HL-60 (cell line): Measurements from ENCODE around the gene PPP2R5C.

Experiments used
- DNase-seq, 2 experiments: peaks; one replicate each; pipeline ENCODE4 v3.0.0-alpha.2; 2010 to 2020; ENCODE audit warnings: low read depth in 1 of 2, low spot score in 1 of 2
- H3K27ac ChIP-seq: fragments of 250-450 bp; sonication (Bioruptor Pico); replicated peaks from 2 replicates; pipeline ENCODE4 v1.5.1; 2020; ENCODE audit warnings: mild to moderate bottlenecking, moderate library complexity
- H3K27me3 ChIP-seq: fragments of 250-450 bp; sonication (Bioruptor Pico); 2 replicates; pipeline ENCODE4 v1.5.1; 2021; ENCODE audit warnings: mild to moderate bottlenecking, moderate library complexity; ENCODE audit not compliant: insufficient read depth, poor library complexity, severe bottlenecking
- H3K4me3 ChIP-seq: replicated peaks from 2 replicates; pipeline ENCODE4 v1.5.1; 2011; ENCODE audit warnings: mild to moderate bottlenecking, control low read depth, low read length; ENCODE audit not compliant: insufficient read depth
- CTCF ChIP-seq: IDR thresholded peaks from one replicate; pipeline ENCODE4 v1.5.1; 2011; ENCODE audit warnings: low read length, control low read depth, inconsistent platforms; ENCODE audit not compliant: insufficient read depth
- GABPA ChIP-seq: IDR thresholded peaks from 2 replicates; pipeline ENCODE4 v1.6.1; 2012; ENCODE audit warnings: low read depth
- POLR2AphosphoS5 ChIP-seq: IDR thresholded peaks from 2 replicates; pipeline ENCODE4 v1.6.1; 2012; ENCODE audit warnings: low read depth
- REST ChIP-seq: IDR thresholded peaks from 2 replicates; pipeline ENCODE4 v1.6.1; 2012; ENCODE audit warnings: low read depth; ENCODE audit not compliant: insufficient replicate concordance
- SPI1 ChIP-seq: IDR thresholded peaks from 2 replicates; pipeline ENCODE4 v1.6.1; 2012; ENCODE audit warnings: low read depth, mild to moderate bottlenecking, borderline replicate concordance

The PPP2R5C gene

GRCh38 chr14:101908795-101909194, 147.3 kb downstream of the PPP2R5C start:
- TF ChIP-seq REST (no peak), GABPA (no peak), POLR2AphosphoS5 (no peak), CTCF (no peak), SPI1 (no peak)
- no peaks in the 10 kb centered on the region for H3K27me3 ChIP-seq
- H3K27ac ChIP-seq: no peak overlapping the region
- no peak overlapping the region for H3K4me3 ChIP-seq
- DNase-seq: no peak

GRCh38 chr14:101909371-101910096, 148.0 kb downstream of the PPP2R5C start:
- Histone ChIP-seq H3K27ac (no peak overlapping the region), H3K4me3 (no peak overlapping the region), H3K27me3 (no peaks in the 10 kb centered on the region)
- TF ChIP-seq POLR2AphosphoS5: no peak
- TF ChIP-seq GABPA: no peak
- TF ChIP-seq REST: no peak
- TF ChIP-seq CTCF: no peak
- no peak for TF ChIP-seq SPI1
- DNase-seq: no peak

- H3K27me3 ChIP-seq: no peaks in the 10 kb centered on the region
- TF ChIP-seq GABPA: no peak
- TF ChIP-seq SPI1: no peak
- TF ChIP-seq CTCF: no peak
- TF ChIP-seq REST: no peak
- TF ChIP-seq POLR2AphosphoS5: no peak
- no peak for DNase-seq
- no peak overlapping the region for H3K27ac ChIP-seq
- H3K4me3 ChIP-seq: no peak overlapping the region
Observed at GRCh38 chr14:101912841-101913240, 151.3 kb downstream of the PPP2R5C start.
